HCT116 (cell line): ENCODE measurements around the gene TAS2R30.
"Not testable (repeated sequence)": the region's sequence is repeated elsewhere in the genome, so short reads cannot be mapped to it uniquely, and the experiment has no call there.

Source experiments
- CTCF ChIP-seq, 3 experiments: fragments of 200-600 bp in 1 of 3; sonication (generic) in 1 of 3; IDR thresholded peaks in 2 of 3; conservative IDR thresholded peaks in 1 of 3; 2 replicates each; pipeline ENCODE4 v1.5.1; 2012 to 2017; ENCODE audit warnings: low read depth in 2 of 3, low read length in 2 of 3, antibody characterized with exemption in 1 of 3, borderline replicate concordance in 1 of 3, control low read depth in 1 of 3, mild to moderate bottlenecking in 1 of 3, mixed read lengths in 1 of 3, mixed run types in 1 of 3, moderate library complexity in 1 of 3; ENCODE audit not compliant: insufficient read depth in 1 of 3
- EZH2 ChIP-seq: fragments of 200-600 bp; sonication (generic); IDR thresholded peaks from 2 replicates; pipeline ENCODE4 v1.6.1; 2017; ENCODE audit warnings: antibody characterized with exemption, mixed run types
- EZH2phosphoT487 ChIP-seq: fragments of 200-600 bp; IDR thresholded peaks from 2 replicates; pipeline ENCODE4 v1.6.1; 2018; ENCODE audit warnings: antibody characterized with exemption, borderline replicate concordance
- JUND ChIP-seq: IDR thresholded peaks from 2 replicates; pipeline ENCODE4 v1.6.1; 2012
- MAX ChIP-seq: IDR thresholded peaks from 2 replicates; pipeline ENCODE4 v1.6.1; 2012
- POLR2A ChIP-seq: IDR thresholded peaks from 2 replicates; pipeline ENCODE4 v1.7.0; 2011; ENCODE audit warnings: borderline replicate concordance; ENCODE audit not compliant: insufficient read depth, insufficient read length; ENCODE audit errors: extremely low read depth
- RAD21 ChIP-seq: IDR thresholded peaks from 2 replicates; pipeline ENCODE4 v1.6.1; 2012; ENCODE audit warnings: low read depth, mild to moderate bottlenecking

GRCh38 chr12:11114130-11114529, 20.3 kb downstream of the TAS2R30 start:
- not testable (repeated sequence) for TF ChIP-seq RAD21; MAX; EZH2phosphoT487; EZH2; POLR2A; CTCF (IDR thresholded peaks at IDR 0.05 in 2 of 3, conservative IDR thresholded peaks at IDR 0.05 in 1 of 3; ENCODE audit: borderline replicate concordance in 1 of 3, insufficient read depth in 1 of 3, low read depth in 2 of 3, low read length in 2 of 3); JUND
